ENCODE measurements around the gene RAPGEF5. TPM values are rescaled to one million over a fixed set of nuclear protein-coding genes. Genes with fewer than 3 reads are reported as not detected.

RAPGEF5 gene
- total RNA-seq, 2 experiments from 2014 or later = 0.21 to 0.40 TPM

GRCh38 chr7:22159341-22159740, 197.6 kb downstream of the RAPGEF5 start:
- CTCF ChIA-PET = no interaction called here
- intact Hi-C loops (cut with micrococcal nuclease) = no loop called here

DNA sequence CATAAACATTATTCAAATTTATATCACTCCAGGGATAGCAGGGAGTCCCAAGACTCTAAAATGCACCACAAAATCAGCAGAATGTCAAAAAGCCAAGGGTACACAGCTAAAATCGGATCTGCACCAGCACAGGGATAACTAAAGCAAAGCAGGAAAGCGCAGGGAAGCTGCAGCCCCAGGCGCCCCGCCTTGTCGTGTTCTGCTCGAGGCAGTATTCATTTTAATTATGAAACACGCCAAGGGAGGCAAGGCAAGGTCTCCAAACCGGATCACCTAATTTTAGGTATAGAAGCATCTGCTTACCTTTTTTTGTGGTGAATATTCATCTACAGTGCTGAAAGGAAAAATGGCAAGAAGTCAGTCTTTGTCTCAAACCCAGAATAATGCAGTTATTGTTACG, 199.4 kb downstream of the RAPGEF5 start:
- CTCF ChIA-PET = interaction anchor here (1.2 kb wide), 1 partner anchor 11 kb away, joined by 3 read pairs; no protein-coding TSS in a partner anchor
- peaks cover 6% of the 10 kb centered on the region for H3K27me3 Mint-ChIP-seq (ENCODE audit: low read depth)

More at GRCh38 chr7:22159341-22159740, 197.6 kb downstream of the RAPGEF5 start:
- H3K4me3 Mint-ChIP-seq = no peak overlapping the region
- H3K4me1 Mint-ChIP-seq (ENCODE audit: low read depth) = no peaks in the 10 kb centered on the region
- no peak overlapping the region for H3K27ac Mint-ChIP-seq
- no peaks in the 10 kb centered on the region for H3K36me3 Mint-ChIP-seq (ENCODE audit: low read depth)
- H3K27me3 Mint-ChIP-seq (ENCODE audit: low read depth) = peaks cover 6% of the 10 kb centered on the region
- DNase-seq = no peak
- no peaks in the 10 kb centered on the region for H3K9me3 Mint-ChIP-seq

GRCh38 chr7:22156205-22156604, 200.7 kb downstream of the RAPGEF5 start:
- no peak overlapping the region for H3K27ac Mint-ChIP-seq
- no peak for DNase-seq

More for the DNA sequence above, 199.4 kb downstream of the RAPGEF5 start:
- Mint-ChIP-seq H3K4me1 (ENCODE audit: low read depth) (no peaks in the 10 kb centered on the region), H3K9me3 (no peaks in the 10 kb centered on the region), H3K27ac (no peak overlapping the region), H3K36me3 (ENCODE audit: low read depth) (no peaks in the 10 kb centered on the region), H3K4me3 (no peak overlapping the region)
- intact Hi-C loops (cut with micrococcal nuclease) = no loop called here
- DNase-seq = no peak

GRCh38 chr7:22154143-22154529, 202.8 kb downstream of the RAPGEF5 start:
- CTCF ChIA-PET = no interaction called here
- Mint-ChIP-seq H3K27ac (no peak overlapping the region), H3K36me3 (ENCODE audit: low read depth) (no peaks in the 10 kb centered on the region), H3K27me3 (ENCODE audit: low read depth) (peaks cover 6% of the 10 kb centered on the region), H3K9me3 (no peaks in the 10 kb centered on the region), H3K4me3 (no peak overlapping the region), H3K4me1 (ENCODE audit: low read depth) (no peaks in the 10 kb centered on the region)
- no peak for DNase-seq
- intact Hi-C loops (cut with micrococcal nuclease) = no loop called here

More at GRCh38 chr7:22156205-22156604, 200.7 kb downstream of the RAPGEF5 start:
- H3K36me3 Mint-ChIP-seq (ENCODE audit: low read depth) = no peaks in the 10 kb centered on the region
- no peaks in the 10 kb centered on the region for H3K4me1 Mint-ChIP-seq (ENCODE audit: low read depth)
- CTCF ChIA-PET = no interaction called here
- no peaks in the 10 kb centered on the region for H3K9me3 Mint-ChIP-seq
- H3K27me3 Mint-ChIP-seq (ENCODE audit: low read depth) = peaks cover 6% of the 10 kb centered on the region
- H3K4me3 Mint-ChIP-seq = no peak overlapping the region
- intact Hi-C loops (cut with micrococcal nuclease) = no loop called here

DNA sequence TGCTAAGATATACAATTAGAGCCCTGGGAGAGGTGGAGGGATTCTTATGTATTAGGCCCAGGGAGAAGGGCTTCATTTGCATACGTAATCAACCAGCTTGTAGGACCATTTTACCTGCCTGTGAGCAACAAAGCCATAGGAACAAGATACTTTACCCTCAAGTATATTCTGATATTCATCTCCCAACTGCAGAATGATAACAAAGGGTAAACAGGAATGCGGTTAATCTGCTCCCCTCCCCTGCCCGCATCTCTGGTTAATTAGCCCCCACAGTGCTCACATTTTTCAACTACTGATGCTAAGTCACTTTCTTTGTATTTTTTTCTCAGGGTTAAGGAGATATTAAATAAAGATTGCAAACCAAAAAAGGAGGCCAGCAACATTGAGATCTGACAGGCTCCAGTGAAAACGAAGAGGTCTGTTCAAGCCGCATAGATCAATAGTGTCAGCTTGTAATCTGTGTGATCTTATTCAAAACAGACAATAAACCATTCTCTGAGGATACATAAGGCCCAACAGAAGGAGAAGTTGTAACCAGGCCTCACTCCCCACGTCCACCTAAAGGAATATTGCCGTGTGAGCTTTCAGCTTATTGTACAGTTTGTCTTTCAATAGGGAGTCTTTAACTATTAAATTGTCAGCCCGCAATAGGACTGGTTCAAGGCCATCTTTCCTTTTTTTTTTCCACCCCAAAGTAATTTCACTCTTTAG, 203.4 kb downstream of the RAPGEF5 start:
- DNase-seq = no peak
- Mint-ChIP-seq H3K9me3 (no peaks in the 10 kb centered on the region), H3K4me3 (no peak overlapping the region), H3K4me1 (ENCODE audit: low read depth) (peaks cover under 1% of the 10 kb centered on the region), H3K27ac (no peak overlapping the region), H3K27me3 (ENCODE audit: low read depth) (peaks cover 5% of the 10 kb centered on the region), H3K36me3 (ENCODE audit: low read depth) (no peaks in the 10 kb centered on the region)
- intact Hi-C loops (cut with micrococcal nuclease) = no loop called here
- CTCF ChIA-PET = no interaction called here

- Mint-ChIP-seq H3K9me3 (no peaks in the 10 kb centered on the region), H3K27ac (no peak overlapping the region), H3K36me3 (ENCODE audit: low read depth) (no peaks in the 10 kb centered on the region), H3K4me1 (ENCODE audit: low read depth) (peaks cover 9% of the 10 kb centered on the region), H3K4me3 (no peak overlapping the region), H3K27me3 (ENCODE audit: low read depth) (no peaks in the 10 kb centered on the region)
- intact Hi-C loops (cut with micrococcal nuclease) = no loop called here
- CTCF ChIA-PET = no interaction called here
- no peak for DNase-seq
These were observed 204.3 kb downstream of the RAPGEF5 start for GRCh38 chr7:22152690-22153089.

DNA sequence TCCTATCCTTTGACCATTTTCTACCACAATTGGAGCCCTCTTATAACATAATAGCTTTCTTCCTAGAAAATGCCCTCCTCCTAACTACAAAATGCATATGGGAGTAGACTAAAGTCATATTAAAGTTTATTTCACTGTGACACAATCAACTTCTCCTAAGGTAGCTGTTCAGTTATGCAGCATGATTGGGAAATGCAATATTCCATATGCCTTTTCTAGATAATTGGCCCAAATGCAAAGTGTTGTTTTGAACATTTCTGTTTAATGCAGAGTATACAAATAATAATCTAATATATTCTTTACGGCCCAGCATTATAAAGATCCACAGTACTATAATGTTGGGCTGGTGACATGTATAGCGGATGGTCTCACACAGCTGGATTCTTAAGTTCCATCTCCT, 205.1 kb downstream of the RAPGEF5 start:
- Mint-ChIP-seq H3K36me3 (ENCODE audit: low read depth) (no peaks in the 10 kb centered on the region), H3K4me1 (ENCODE audit: low read depth) (peaks cover 14% of the 10 kb centered on the region), H3K9me3 (no peaks in the 10 kb centered on the region), H3K27me3 (ENCODE audit: low read depth) (no peaks in the 10 kb centered on the region), H3K4me3 (no peak overlapping the region), H3K27ac (no peak overlapping the region)
- intact Hi-C loops (cut with micrococcal nuclease) = no loop called here
- CTCF ChIA-PET = no interaction called here
- no peak for DNase-seq

GRCh38 chr7:22150221-22150620, 206.7 kb downstream of the RAPGEF5 start:
- Mint-ChIP-seq H3K9me3 (no peaks in the 10 kb centered on the region), H3K27ac (no peak overlapping the region), H3K36me3 (ENCODE audit: low read depth) (no peaks in the 10 kb centered on the region), H3K27me3 (ENCODE audit: low read depth) (no peaks in the 10 kb centered on the region), H3K4me1 (ENCODE audit: low read depth) (peaks cover 17% of the 10 kb centered on the region), H3K4me3 (no peak overlapping the region)
- intact Hi-C loops (cut with micrococcal nuclease) = no loop called here
- no peak for DNase-seq
- CTCF ChIA-PET = no interaction called here

DNA sequence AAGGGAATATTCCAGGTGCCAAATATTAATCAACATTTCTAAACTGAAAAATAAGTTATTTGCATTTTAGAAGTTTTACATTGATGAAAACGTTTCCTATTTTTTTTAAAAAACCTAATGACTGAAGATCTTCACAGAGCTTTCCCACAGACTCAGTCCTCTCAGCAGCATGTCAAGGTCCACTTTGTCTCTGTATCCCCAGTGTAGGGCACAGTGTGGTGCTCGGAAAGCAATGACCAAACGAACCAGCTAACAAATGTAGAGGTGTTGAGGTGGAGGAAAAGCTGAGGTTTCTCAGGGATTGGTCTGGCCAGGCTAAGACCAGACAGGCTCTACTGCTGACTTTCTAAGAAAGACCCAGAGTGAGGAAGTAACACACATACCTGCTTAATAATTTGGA, 209.1 kb downstream of the RAPGEF5 start:
- intact Hi-C loops (cut with micrococcal nuclease) = no loop called here
- Mint-ChIP-seq H3K4me1 (ENCODE audit: low read depth) (peaks cover 17% of the 10 kb centered on the region), H3K4me3 (no peak overlapping the region), H3K9me3 (no peaks in the 10 kb centered on the region), H3K27me3 (ENCODE audit: low read depth) (no peaks in the 10 kb centered on the region), H3K36me3 (ENCODE audit: low read depth) (no peaks in the 10 kb centered on the region), H3K27ac (no peak overlapping the region)
- CTCF ChIA-PET = no interaction called here
- DNase-seq = no peak

- Mint-ChIP-seq H3K36me3 (ENCODE audit: low read depth) (no peaks in the 10 kb centered on the region), H3K4me3 (peak overlapping the region; percentile 44), H3K27me3 (ENCODE audit: low read depth) (no peaks in the 10 kb centered on the region), H3K4me1 (ENCODE audit: low read depth) (peaks cover 17% of the 10 kb centered on the region), H3K27ac (no peak overlapping the region), H3K9me3 (no peaks in the 10 kb centered on the region)
- intact Hi-C loops (cut with micrococcal nuclease) = no loop called here
- CTCF ChIA-PET = interaction anchor here (1.0 kb wide), 1 partner anchor 11 kb away, joined by 3 read pairs; no protein-coding TSS in a partner anchor
- peak; percentile 30 for DNase-seq
These were observed 209.9 kb downstream of the RAPGEF5 start for GRCh38 chr7:22146961-22147512.

DNA sequence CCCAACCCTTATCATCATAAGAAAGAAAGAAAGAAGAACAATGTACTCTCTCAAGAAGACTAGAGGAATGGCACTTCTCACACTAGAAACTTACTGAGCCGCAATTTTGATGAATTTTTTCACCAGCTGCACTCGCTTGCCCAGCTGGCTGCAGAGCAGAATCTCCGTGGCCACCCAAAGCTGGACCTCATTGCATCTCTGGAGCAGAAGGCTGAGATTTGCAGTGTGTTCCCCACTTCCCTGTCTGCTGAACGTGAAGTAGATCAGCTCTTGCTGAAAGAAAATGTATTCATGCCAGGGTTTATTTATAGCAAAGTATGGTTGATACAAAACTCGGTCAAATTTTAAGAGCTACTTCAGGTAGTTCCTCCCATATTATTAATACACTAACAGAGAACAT, 212.0 kb downstream of the RAPGEF5 start:
- intact Hi-C loops (cut with micrococcal nuclease) = no loop called here
- Mint-ChIP-seq H3K4me3 (no peak overlapping the region), H3K36me3 (ENCODE audit: low read depth) (no peaks in the 10 kb centered on the region), H3K27me3 (ENCODE audit: low read depth) (no peaks in the 10 kb centered on the region), H3K9me3 (no peaks in the 10 kb centered on the region), H3K27ac (no peak overlapping the region), H3K4me1 (ENCODE audit: low read depth) (peaks cover 17% of the 10 kb centered on the region)
- CTCF ChIA-PET = no interaction called here
- DNase-seq = no peak

DNA sequence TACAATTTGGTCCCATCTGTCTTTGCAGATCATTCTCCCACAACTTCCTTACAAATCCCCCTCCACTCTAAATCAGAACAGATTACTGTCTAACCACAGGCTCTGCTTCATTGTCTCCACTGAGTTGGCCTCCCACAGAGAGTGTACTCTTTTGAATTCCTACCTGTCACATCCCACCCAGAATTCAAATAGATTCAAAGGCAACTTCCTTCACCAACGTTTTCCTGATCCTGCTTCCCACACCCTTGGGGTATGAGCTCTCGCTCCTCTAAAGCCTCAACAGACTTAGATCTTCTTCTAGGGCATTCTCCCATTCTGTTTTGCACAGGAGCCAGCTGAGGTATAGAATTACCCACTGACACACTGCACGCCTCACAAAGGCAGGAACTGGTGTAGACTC, 213.5 kb downstream of the RAPGEF5 start:
- no peak overlapping the region for H3K27ac Mint-ChIP-seq
- CTCF ChIA-PET = no interaction called here
- no peak for DNase-seq
- peaks cover 16% of the 10 kb centered on the region for H3K4me1 Mint-ChIP-seq (ENCODE audit: low read depth)
- H3K36me3 Mint-ChIP-seq (ENCODE audit: low read depth) = no peaks in the 10 kb centered on the region
- intact Hi-C loops (cut with micrococcal nuclease) = no loop called here
- no peaks in the 10 kb centered on the region for H3K9me3 Mint-ChIP-seq
- no peak overlapping the region for H3K4me3 Mint-ChIP-seq
- no peaks in the 10 kb centered on the region for H3K27me3 Mint-ChIP-seq (ENCODE audit: low read depth)

GRCh38 chr7:22142572-22142971, 214.4 kb downstream of the RAPGEF5 start:
- no peaks in the 10 kb centered on the region for H3K9me3 Mint-ChIP-seq
- no peaks in the 10 kb centered on the region for H3K36me3 Mint-ChIP-seq (ENCODE audit: low read depth)
- CTCF ChIA-PET = no interaction called here
- no peak overlapping the region for H3K27ac Mint-ChIP-seq
- H3K4me3 Mint-ChIP-seq = no peak overlapping the region
- peaks cover 7% of the 10 kb centered on the region for H3K4me1 Mint-ChIP-seq (ENCODE audit: low read depth)
- intact Hi-C loops (cut with micrococcal nuclease) = no loop called here
- no peaks in the 10 kb centered on the region for H3K27me3 Mint-ChIP-seq (ENCODE audit: low read depth)
- DNase-seq = no peak
